Head of caudate nucleus (tissue), 42 donors: ENCODE measurements around the gene IL1RAPL2.

Experiments used
- DNase-seq, 42 donors: peaks; one replicate each; pipeline versions ENCODE4 v3.0.0 to v3.0.0-alpha.2; 2020 to 2021; ENCODE audit warnings: mixed read lengths in 7 of 42
- intact Hi-C: fragments of 100-400 bp; cut with DNase I; formaldehyde crosslinking; loops from one replicate; pipeline ENCODE4 v1.15.0; 2022

Gene IL1RAPL2

GRCh38 chrX:105471597-105471996 lies 905.6 kb downstream of the IL1RAPL2 start:
- intact Hi-C loops, result no loop called here
- no peak for DNase-seq

- no peak for DNase-seq
- intact Hi-C loops, result no loop called here
Measured at GRCh38 chrX:105475801-105476200, 909.8 kb downstream of the IL1RAPL2 start.

DNA sequence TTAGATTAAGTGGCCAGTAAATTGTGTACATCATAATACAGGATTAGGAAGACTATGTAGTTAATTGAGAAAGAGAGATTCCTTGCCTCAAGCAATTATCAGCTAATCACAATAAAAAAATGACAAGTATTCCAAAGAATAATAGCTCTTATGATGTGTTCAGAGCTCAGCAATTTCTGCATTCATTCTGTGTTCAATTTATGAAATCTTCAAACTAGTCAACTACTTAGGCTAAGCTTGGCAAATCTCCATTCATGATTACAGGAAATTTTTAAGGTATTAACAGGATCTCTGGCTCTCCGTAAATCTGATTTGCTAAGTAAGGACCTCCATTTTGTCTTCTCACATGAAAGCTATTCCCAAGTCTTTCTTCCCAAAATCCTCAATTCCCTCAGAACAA lies 911.4 kb downstream of the IL1RAPL2 start:
- intact Hi-C loops, result no loop called here
- DNase-seq, result no peak

DNA sequence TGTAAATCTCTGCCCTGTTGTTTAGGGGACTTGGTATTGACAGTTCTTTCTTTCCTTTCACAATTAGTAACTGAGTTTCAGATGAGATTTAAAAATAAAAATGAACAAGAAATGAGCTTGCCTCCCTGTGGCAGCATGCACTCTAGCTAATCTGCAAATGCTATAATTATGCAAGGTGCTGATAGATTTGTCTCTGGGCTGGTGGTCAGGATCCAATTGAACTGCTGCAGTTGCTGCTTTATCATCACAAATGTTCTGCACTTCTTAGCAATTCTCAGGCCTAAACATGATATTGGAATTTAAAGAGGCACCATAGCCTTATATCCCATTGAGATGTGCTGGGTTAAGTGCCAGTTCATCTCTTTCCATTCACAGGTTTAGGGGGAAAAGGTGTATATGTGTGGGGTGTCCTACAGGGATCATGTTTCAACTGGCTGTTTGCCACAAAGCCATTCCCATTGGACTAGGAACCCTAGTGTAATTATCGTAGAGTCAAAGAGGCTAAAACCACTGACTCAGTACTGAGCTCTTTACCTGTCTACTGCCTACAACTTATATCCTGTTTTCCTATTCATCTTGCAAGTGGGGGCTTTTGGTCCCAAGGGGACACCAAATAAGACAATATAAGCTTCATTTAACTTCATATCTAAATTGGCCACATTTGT lies 914.8 kb downstream of the IL1RAPL2 start:
- intact Hi-C loops, result no loop called here
- DNase-seq, result no peak

DNA sequence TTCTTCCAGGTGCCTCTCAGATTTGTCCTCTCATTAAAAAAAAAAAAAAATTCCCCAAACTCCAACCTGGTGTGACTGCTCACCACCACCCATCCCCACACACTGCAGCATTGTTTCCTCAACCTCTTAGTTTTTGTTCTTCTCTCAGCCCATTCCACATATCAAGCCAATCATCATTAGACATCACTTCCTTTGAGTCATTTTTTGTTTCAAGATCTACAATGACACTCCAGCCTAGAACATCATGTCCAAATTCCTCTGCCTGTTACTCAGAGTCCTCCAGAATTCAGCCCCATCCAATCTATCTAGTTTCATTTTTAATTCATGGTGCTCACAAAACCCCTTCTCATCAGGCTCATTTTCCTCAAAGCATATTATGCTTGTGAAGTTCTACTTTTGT lies 917.0 kb downstream of the IL1RAPL2 start:
- intact Hi-C loops, result no loop called here
- no peak for DNase-seq

DNA sequence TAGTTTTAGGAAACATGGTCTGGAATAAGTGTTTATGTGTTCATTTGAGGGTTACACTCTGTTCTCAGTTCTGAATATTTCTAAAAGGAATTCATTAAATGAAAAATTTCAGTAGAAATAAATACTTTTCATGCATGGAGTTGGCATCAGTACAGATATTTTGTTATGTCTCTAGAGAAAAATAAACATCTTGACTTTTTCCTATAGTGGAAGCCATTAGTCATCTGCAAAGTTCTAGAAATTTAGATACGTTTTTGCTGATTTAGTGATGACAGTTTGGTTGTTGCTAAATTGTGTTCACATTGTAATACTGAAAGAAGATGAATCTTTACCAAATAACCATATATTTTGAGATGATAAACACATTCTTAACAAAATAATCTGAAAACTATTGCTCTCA lies 922.7 kb downstream of the IL1RAPL2 start:
- no peak for DNase-seq
- intact Hi-C loops, result no loop called here

DNA sequence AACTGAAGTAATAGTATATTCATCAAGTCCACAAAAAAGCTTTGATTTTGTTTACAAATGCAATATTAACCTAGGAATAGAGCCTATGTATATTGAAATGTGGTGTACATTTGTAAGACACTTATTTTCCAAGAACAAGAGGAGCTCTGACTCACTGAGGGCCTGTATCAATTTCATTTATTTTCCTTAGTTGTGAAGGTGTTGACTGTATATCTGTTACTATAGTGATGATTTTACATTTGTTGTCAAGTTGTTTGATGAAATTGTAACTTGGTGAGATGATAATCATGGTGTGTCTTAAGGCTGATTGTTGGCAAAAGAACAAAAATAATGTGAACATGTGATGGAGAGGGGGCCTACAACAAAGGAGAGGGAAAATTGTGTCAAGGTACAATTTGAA lies 929.4 kb downstream of the IL1RAPL2 start:
- DNase-seq, result no peak
- intact Hi-C loops, result no loop called here

GRCh38 chrX:105502336-105502735 lies 936.3 kb downstream of the IL1RAPL2 start:
- no peak for DNase-seq

GRCh38 chrX:105515561-105515960 lies 949.6 kb downstream of the IL1RAPL2 start:
- intact Hi-C loops, result no loop called here
- no peak for DNase-seq

More at GRCh38 chrX:105502336-105502735, 936.3 kb downstream of the IL1RAPL2 start:
- intact Hi-C loops, result no loop called here

DNA sequence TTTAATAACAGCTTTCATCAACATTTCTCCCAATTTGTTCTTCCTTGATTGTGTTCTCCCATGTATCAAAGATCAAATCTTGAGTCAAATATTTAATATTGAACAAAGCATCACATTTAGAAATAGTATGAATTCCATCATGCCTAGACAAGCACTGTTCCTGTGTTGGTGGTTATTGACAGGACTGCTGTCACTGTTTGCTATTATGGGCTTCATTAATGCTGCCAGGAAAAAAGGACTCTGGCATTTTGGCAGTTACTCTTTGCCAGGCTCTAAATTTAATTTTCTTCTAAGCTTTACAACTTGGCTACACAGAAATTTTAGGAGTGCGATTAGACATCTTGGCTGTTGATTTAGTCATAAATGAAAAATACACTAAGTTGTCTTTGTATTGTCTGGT lies 960.4 kb downstream of the IL1RAPL2 start:
- DNase-seq, result no peak
- intact Hi-C loops, result no loop called here

DNA sequence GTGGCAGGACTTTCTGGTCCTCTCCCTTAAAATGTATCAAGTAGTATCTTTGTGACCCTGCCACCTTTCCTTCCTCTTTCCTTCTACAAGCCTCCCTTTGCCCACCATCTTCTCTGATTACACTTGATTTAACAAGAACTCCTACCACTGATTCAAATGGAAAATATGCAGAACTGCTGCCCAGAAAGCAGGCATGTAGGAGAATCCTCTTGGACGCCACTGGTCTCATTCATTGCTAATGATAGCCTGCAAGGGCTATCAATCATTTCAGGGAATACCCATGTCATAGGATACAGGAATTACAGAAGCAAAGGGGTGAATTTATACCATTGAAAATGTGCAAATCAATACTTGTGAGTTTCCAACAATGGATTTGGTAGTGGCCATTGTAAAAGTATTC lies 961.8 kb downstream of the IL1RAPL2 start:
- intact Hi-C loops, result no loop called here
- no peak for DNase-seq

- intact Hi-C loops, result no loop called here
- DNase-seq, result no peak
Measured at GRCh38 chrX:105533951-105534350, 968.0 kb downstream of the IL1RAPL2 start.

DNA sequence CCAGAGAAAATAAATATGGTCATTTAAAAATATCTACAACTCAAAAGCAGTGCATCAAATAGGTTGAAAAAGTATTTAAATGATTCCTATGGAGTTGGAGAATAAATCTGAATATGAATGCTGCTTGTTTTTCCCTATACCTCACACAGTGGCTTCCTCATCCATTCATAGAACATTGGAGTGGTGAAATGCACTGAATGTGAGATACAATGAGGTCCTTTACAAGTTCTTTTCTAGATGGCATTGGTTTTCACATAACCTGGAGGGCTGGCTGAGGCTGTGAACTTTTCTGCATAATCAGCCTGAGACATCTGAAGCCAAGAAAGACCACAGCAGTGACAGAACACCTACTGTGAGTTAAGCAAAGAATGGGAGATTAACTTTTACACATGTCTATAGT lies 977.3 kb downstream of the IL1RAPL2 start:
- intact Hi-C loops, result no loop called here

DNA sequence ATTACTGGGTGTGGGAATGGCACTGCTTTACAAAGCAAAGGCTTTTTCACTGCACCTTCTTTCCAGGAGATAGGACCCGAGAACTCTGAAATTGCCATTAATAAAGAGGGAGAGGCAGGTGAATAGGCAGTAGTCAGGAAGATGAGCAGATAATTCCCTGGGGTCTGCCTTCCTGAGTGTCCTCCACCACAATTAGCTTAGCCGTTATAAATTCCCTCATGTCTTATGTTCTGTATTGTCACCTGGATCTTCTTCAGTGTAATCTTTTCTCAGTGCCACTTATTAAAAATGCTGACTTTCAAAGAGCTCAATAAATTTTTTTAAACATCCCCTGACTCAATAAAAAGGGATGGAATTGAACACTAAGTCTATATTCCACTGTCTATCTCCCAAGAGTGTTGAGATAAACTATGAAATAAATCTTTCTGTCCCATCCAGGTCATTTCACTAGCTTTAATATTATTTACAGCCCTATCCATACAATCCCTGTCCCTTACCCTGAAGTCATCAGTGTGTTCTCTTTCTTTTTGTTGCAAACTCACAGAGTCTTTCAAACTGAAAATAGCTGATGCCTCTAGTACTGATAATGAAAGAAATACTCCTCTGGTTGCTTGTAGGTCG lies 984.2 kb downstream of the IL1RAPL2 start:
- intact Hi-C loops, result no loop called here

More for the DNA sequence above, 977.3 kb downstream of the IL1RAPL2 start:
- no peak for DNase-seq

DNA sequence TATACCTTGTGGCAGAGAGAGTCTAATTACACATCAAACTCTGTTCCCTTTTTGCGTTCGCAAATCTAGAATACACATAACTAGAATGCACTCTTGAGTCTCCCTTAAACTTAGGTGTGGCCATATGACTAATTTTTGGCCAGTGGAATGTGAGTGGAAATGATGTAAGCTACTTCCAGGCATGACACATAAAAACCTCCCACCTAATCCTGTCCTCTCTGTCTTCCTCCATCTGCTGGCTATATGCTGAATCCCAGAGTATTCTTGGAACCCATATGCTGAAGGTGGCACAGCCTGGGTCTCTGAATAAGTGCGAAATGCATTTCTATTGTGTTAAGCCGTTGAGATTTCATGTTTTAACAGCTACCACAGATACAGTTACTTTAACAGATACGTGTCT lies 986.4 kb downstream of the IL1RAPL2 start:
- intact Hi-C loops, result no loop called here
- no peak for DNase-seq

More for the DNA sequence above, 984.2 kb downstream of the IL1RAPL2 start:
- DNase-seq, result no peak

DNA sequence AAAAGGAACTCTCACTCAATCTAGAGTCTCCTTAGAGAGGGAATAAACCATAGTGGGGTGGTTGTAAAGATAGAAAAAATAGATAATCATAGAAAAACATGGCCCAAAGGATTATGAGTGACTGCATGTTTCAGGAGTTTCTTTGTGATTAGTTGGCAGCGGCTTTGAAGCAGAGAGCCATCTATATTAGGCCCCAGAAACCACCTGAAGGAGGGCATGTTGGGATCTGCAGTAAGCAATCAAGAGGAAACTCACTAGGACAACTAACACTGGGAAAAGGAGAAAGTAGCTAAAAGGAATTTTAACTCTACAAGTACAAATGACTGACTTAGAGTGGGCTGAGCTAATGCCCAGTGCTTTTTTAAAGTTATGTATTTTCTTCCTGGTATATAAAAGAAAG lies 987.1 kb downstream of the IL1RAPL2 start:
- intact Hi-C loops, result no loop called here
- no peak for DNase-seq

DNA sequence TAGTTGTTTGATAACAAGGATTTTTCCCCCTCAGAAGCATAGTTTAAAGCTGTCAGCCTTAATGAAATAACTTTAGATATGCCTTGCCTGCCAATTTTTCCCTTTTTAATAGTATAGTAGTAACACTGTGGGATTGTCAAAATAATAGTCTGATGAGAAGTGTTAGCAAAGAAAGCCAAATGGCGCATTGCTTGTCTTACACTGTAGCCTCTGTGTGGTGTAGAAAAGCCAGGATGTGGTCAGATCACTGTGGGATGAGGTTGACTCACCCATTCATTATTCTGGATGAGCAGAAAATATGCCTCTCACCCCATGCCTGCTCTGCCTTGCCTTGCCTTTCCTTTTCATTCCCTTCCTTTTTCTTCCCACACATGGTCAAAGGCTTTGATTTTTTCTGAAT lies 998.5 kb downstream of the IL1RAPL2 start:
- no peak for DNase-seq
- intact Hi-C loops, result no loop called here

- intact Hi-C loops, result no loop called here
- DNase-seq, result no peak
Measured at GRCh38 chrX:105565856-105566255, 999.9 kb downstream of the IL1RAPL2 start.

GRCh38 chrX:105567082-105567481 lies 1001.1 kb downstream of the IL1RAPL2 start:
- DNase-seq, result no peak
- intact Hi-C loops, result no loop called here

DNA sequence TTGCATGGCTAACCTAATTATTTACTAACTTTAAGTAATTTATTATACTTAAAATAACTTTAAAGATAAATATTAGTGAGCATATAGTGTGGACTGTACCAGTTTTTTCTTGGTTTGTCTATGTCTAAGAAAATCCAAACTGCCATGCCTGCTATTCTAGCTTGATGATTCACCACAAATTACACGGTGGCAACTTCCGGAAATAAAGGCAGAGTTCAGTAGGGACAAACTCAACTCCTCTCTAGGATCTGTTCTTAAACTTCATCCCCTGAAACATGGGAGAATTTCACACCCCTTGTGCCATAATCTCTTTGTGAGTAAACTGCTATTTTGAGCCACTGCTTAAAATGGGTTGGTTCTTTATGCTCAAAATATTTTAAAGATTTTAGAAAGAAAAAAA lies 1042.7 kb downstream of the IL1RAPL2 start:
- intact Hi-C loops, result no loop called here

DNA sequence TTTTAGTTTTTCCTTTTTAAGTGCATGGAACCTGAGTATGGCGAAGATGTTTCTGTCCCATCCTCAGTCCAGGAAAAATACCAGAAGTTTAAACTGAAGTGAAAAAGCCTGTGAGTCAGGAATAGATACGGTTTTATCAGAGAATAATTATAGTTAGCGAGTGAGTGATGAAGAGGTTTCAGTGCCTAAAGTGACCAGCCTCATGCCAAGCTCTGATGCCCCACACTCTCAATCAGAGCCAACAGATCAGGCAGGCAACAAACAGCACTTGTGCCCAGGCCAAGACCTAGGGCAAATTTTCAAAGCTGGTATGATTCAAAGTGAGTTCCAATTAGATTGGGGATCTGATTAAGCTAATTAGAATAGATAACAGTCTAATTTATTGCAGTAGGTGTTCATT lies 1043.5 kb downstream of the IL1RAPL2 start:
- intact Hi-C loops, result no loop called here
- DNase-seq, result no peak

More for the DNA sequence above, 1042.7 kb downstream of the IL1RAPL2 start:
- no peak for DNase-seq
